Thyroid gland (tissue), 4 donors: Measurements from ENCODE around the gene VPS13C.

ENCODE experiments used
- CTCF ChIP-seq, 6 experiments: fragments of 200-600 bp in 3 of 6; fragments of 450-650 bp in 3 of 6; sonication (generic) in 3 of 6; IDR thresholded peaks; one replicate each; pipeline ENCODE4 v1.5.1; 2016 to 2019; ENCODE audit warnings: antibody characterized with exemption in 6 of 6, mild to moderate bottlenecking in 2 of 6, inconsistent platforms in 1 of 6, moderate library complexity in 1 of 6
- POLR2A ChIP-seq, 2 donors: fragments of 450-650 bp; IDR thresholded peaks; one replicate each; pipeline ENCODE4 v1.6.1; 2017; ENCODE audit warnings: antibody characterized with exemption in 2 of 2, mild to moderate bottlenecking in 2 of 2, moderate library complexity in 1 of 2

DNA sequence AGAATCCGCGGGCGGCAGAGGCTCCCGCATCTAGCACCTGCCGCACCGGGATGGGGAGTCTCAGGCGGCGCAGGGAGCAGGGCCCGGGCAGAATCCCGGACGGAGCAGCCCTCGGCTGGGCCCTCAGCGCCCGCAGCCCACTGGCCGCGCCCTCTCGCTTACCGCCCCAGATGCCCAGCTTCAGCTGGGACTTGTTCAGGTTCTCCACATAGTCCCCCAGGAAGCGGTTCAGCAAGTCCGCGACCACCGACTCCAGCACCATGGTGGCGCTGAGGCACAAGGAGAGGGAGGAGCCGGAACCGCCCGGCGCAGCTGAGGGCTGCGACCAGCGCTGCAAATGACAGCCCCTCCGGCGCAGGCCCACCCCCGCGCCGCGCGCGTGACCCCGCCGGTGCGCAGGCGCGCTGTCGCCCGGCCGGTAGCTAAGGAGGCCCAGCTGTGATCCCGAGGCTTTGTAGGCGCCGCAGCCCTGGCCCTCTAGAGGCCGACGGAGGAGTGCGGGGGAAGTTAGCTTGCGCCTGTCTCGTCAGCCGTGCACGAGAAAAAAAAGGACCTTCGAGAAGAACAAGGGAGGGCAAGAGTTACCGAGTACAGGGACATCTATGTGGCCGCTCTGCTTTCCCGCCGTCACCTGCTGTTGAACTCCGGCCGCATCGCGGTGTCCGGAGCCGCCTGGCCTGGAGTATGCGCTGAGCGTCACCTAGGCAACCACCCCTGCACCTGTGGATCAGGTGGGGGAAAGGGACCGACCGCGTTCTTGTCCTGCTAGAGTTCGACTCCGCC lies at the start of gene VPS13C:
- TF ChIP-seq CTCF (IDR thresholded peaks at IDR 0.05) (peak; percentile 37 to 86 (median 66)), POLR2A (IDR thresholded peaks at IDR 0.05) (peak; percentile 34 to 92)
